GM15510 (cell line): Measurements from ENCODE around the gene PGBD1.

Source experiments
- POLR2A ChIP-seq: IDR thresholded peaks from 3 replicates; pipeline ENCODE4 v1.6.1; 2011; ENCODE audit warnings: borderline replicate concordance; ENCODE audit not compliant: insufficient read length; ENCODE audit errors: extremely low read depth

PGBD1 gene

GRCh38 chr6:28303570-28303969 is 22.2 kb downstream of the PGBD1 start:
- no peak for TF ChIP-seq POLR2A

- no peak for TF ChIP-seq POLR2A
Observed at GRCh38 chr6:28311139-28311823, 29.9 kb downstream of the PGBD1 start.

GRCh38 chr6:28312939-28313338 is 31.6 kb downstream of the PGBD1 start:
- no peak for TF ChIP-seq POLR2A

GRCh38 chr6:28315628-28316027 is 34.3 kb downstream of the PGBD1 start:
- no peak for TF ChIP-seq POLR2A

GRCh38 chr6:28322661-28323060 is 41.3 kb downstream of the PGBD1 start:
- TF ChIP-seq POLR2A, result no peak

GRCh38 chr6:28323813-28324424 is 42.5 kb downstream of the PGBD1 start:
- no peak for TF ChIP-seq POLR2A

GRCh38 chr6:28326371-28326948 is 45.1 kb downstream of the PGBD1 start:
- TF ChIP-seq POLR2A, result no peak

GRCh38 chr6:28330041-28330440 is 48.7 kb downstream of the PGBD1 start:
- no peak for TF ChIP-seq POLR2A

- no peak for TF ChIP-seq POLR2A
Observed at GRCh38 chr6:28333047-28333446, 51.7 kb downstream of the PGBD1 start.

- no peak for TF ChIP-seq POLR2A
Observed at GRCh38 chr6:28333599-28334018, 52.2 kb downstream of the PGBD1 start.

GRCh38 chr6:28334286-28335039 is 53.1 kb downstream of the PGBD1 start:
- TF ChIP-seq POLR2A, result no peak

- no peak for TF ChIP-seq POLR2A
Observed at GRCh38 chr6:28335040-28335563, 53.7 kb downstream of the PGBD1 start.

- TF ChIP-seq POLR2A, result peak; percentile 67
Observed at GRCh38 chr6:28335564-28336283, 54.4 kb downstream of the PGBD1 start, which contains the start of gene ZSCAN31. Gene ZSCAN31, minus strand, starts transcription at chr6:28336148. Its CDS starts 6,465 bp downstream, at chr6:28329683.

GRCh38 chr6:28336284-28337120 is 55.1 kb downstream of the PGBD1 start:
- TF ChIP-seq POLR2A, result no peak

GRCh38 chr6:28337121-28337520 is 55.7 kb downstream of the PGBD1 start:
- no peak for TF ChIP-seq POLR2A
